CD4-positive, CD25-positive, alpha-beta regulatory T cell (primary cell): ENCODE measurements around the gene IMMP1L. TPM values are rescaled to one million over a fixed set of nuclear protein-coding genes. Genes with fewer than 3 reads are reported as not detected.

Experiments
- ATAC-seq, 2 donors: fragments of 150-1000 bp; cut with Tn5 transposase; one replicate each; pipeline ENCODE4 v1.10.0; 2021; ENCODE audit warnings: low read depth in 2 of 2, moderate number of reproducible peaks in 2 of 2, moderate library complexity in 1 of 2
- DNase-seq, 3 donors: peaks; one replicate each; pipeline versions ENCODE4 v3.0.0 to v3.0.0-alpha.2; 2012 to 2022; ENCODE audit warnings: mixed read lengths in 1 of 3
- H3K27ac ChIP-seq: one replicate; pipeline ENCODE4 v1.7.0; 2013; ENCODE audit warnings: mild to moderate bottlenecking, low read length; ENCODE audit not compliant: insufficient read depth, poor library complexity, severe bottlenecking
- H3K27me3 ChIP-seq: one replicate; pipeline ENCODE4 v1.7.0; 2013; ENCODE audit warnings: low read length; ENCODE audit not compliant: control insufficient read depth, insufficient read depth
- H3K36me3 ChIP-seq: one replicate; pipeline ENCODE4 v1.7.0; 2013; ENCODE audit warnings: mild to moderate bottlenecking, low read length, moderate library complexity; ENCODE audit not compliant: control insufficient read depth, insufficient read depth
- H3K4me1 ChIP-seq: 2 replicates; pipeline ENCODE4 v1.7.0; 2013; ENCODE audit warnings: mild to moderate bottlenecking, low read length; ENCODE audit not compliant: insufficient read depth, control insufficient read depth, poor library complexity, severe bottlenecking
- H3K4me3 ChIP-seq: one replicate; pipeline ENCODE4 v1.7.0; 2013; ENCODE audit warnings: low read depth, mild to moderate bottlenecking, low read length, moderate library complexity
- H3K9me3 ChIP-seq, 2 experiments: 1 replicate in 1 of 2; 2 replicates in 1 of 2; pipeline ENCODE4 v1.7.0; 2013; ENCODE audit warnings: low read length in 2 of 2, mild to moderate bottlenecking in 1 of 2, moderate library complexity in 1 of 2; ENCODE audit not compliant: control insufficient read depth in 2 of 2
- H3K27ac Mint-ChIP-seq, 3 donors: one replicate each; pipeline ENCODE4 v1.8.0; 2020 to 2022; ENCODE audit warnings: mild to moderate bottlenecking in 3 of 3, mixed read lengths in 3 of 3, moderate library complexity in 2 of 3
- H3K27me3 Mint-ChIP-seq: one replicate; pipeline ENCODE4 v1.8.0; 2022; ENCODE audit warnings: mild to moderate bottlenecking, mixed read lengths
- H3K36me3 Mint-ChIP-seq: one replicate; pipeline ENCODE4 v1.8.0; 2020; ENCODE audit warnings: mixed read lengths
- H3K4me1 Mint-ChIP-seq, 4 donors: one replicate each; pipeline ENCODE4 v1.8.0; 2020 to 2022; ENCODE audit warnings: mixed read lengths in 4 of 4, mild to moderate bottlenecking in 1 of 4
- H3K4me3 Mint-ChIP-seq, 4 donors: one replicate each; pipeline ENCODE4 v1.8.0; 2020 to 2022; ENCODE audit warnings: mild to moderate bottlenecking in 4 of 4, mixed read lengths in 4 of 4, moderate library complexity in 3 of 4
- H3K9me3 Mint-ChIP-seq, 7 donors: one replicate each; pipeline ENCODE4 v1.8.0; 2020 to 2022; ENCODE audit warnings: mixed read lengths in 7 of 7, mild to moderate bottlenecking in 3 of 7, moderate library complexity in 2 of 7
- polyA plus RNA-seq, 4 donors: library from polyadenylated mRNA; unstranded; fragments of 300-500 nt; fragmentation: Illumina TruSeq; gene quantifications; one replicate each; pipeline ENCODE4 v1.2.3, GENCODE V29; 2021
- total RNA-seq: library from RNA; stranded (reverse); gene quantifications from one replicate; pipeline ENCODE4 v1.2.3, GENCODE V29; 2022

The IMMP1L gene
- total and polyA plus RNA-seq, 5 donors from 2014 or later: 9.8 to 58.1 (median 44.6) TPM

GRCh38 chr11:31464436-31464835 lies 45.0 kb downstream of the IMMP1L start:
- Histone ChIP-seq H3K36me3 (no peaks in the 10 kb centered on the region), H3K4me1 (no peaks in the 10 kb centered on the region), H3K27me3 (no peaks in the 10 kb centered on the region), H3K27ac (no peak overlapping the region), H3K4me3 (no peak overlapping the region), H3K9me3 (peaks cover 0 to 4% of the 10 kb centered on the region in 2 experiments)
- Mint-ChIP-seq H3K4me3 (no peak overlapping the region), H3K9me3 (peaks cover 0 to 13% (median 4%) of the 10 kb centered on the region in 7 donors), H3K27me3 (no peaks in the 10 kb centered on the region), H3K27ac (no peak overlapping the region), H3K4me1 (peaks cover 0 to 16% (median 9%) of the 10 kb centered on the region in 4 donors), H3K36me3 (peaks cover 32% of the 10 kb centered on the region)
- ATAC-seq (no peak), DNase-seq (no peak)

GRCh38 chr11:31455177-31455576 lies 54.2 kb downstream of the IMMP1L start:
- no peak overlapping the region for H3K27ac ChIP-seq
- DNase-seq (no peak), ATAC-seq (no peak)
- H3K4me1 Mint-ChIP-seq: peaks cover 6 to 16% (median 10%) of the 10 kb centered on the region in 4 donors
- no peaks in the 10 kb centered on the region for H3K27me3 Mint-ChIP-seq
- H3K9me3 Mint-ChIP-seq: peaks cover 0 to 1% (median 0%) of the 10 kb centered on the region in 7 donors
- no peaks in the 10 kb centered on the region for H3K36me3 ChIP-seq
- H3K4me1 ChIP-seq: no peaks in the 10 kb centered on the region
- no peak overlapping the region for H3K27ac Mint-ChIP-seq
- no peaks in the 10 kb centered on the region for H3K27me3 ChIP-seq
- no peak overlapping the region for H3K4me3 Mint-ChIP-seq
- no peak overlapping the region for H3K4me3 ChIP-seq
- H3K9me3 ChIP-seq: no peaks in the 10 kb centered on the region
- peaks cover 46% of the 10 kb centered on the region for H3K36me3 Mint-ChIP-seq

GRCh38 chr11:31450841-31451240 lies 58.6 kb downstream of the IMMP1L start:
- Mint-ChIP-seq H3K9me3 (peaks cover 0 to 1% (median 0%) of the 10 kb centered on the region in 7 donors), H3K4me1 (peaks cover 8 to 30% (median 12%) of the 10 kb centered on the region in 4 donors), H3K36me3 (peaks cover 47% of the 10 kb centered on the region), H3K4me3 (no peak overlapping the region), H3K27ac (no peak overlapping the region), H3K27me3 (no peaks in the 10 kb centered on the region)
- H3K27me3 ChIP-seq: no peaks in the 10 kb centered on the region
- H3K4me1 ChIP-seq: no peaks in the 10 kb centered on the region
- H3K9me3 ChIP-seq: no peaks in the 10 kb centered on the region
- no peak overlapping the region for H3K4me3 ChIP-seq
- ATAC-seq (no peak), DNase-seq (no peak)
- peaks cover 3% of the 10 kb centered on the region for H3K36me3 ChIP-seq
- H3K27ac ChIP-seq: no peak overlapping the region

- Histone ChIP-seq H3K36me3 (peaks cover 3% of the 10 kb centered on the region), H3K27ac (no peak overlapping the region), H3K9me3 (no peaks in the 10 kb centered on the region), H3K4me3 (no peak overlapping the region), H3K27me3 (no peaks in the 10 kb centered on the region), H3K4me1 (no peaks in the 10 kb centered on the region)
- peaks cover 0 to 1% (median 0%) of the 10 kb centered on the region in 7 donors for H3K9me3 Mint-ChIP-seq
- ATAC-seq (no peak), DNase-seq (no peak)
- H3K4me1 Mint-ChIP-seq: peaks cover 6 to 31% (median 12%) of the 10 kb centered on the region in 4 donors
- no peak overlapping the region for H3K27ac Mint-ChIP-seq
- peaks cover 34% of the 10 kb centered on the region for H3K36me3 Mint-ChIP-seq
- H3K27me3 Mint-ChIP-seq: no peaks in the 10 kb centered on the region
- no peak overlapping the region for H3K4me3 Mint-ChIP-seq
These were observed 60.4 kb downstream of the IMMP1L start for GRCh38 chr11:31449040-31449439.

GRCh38 chr11:31445621-31446020 lies 63.8 kb downstream of the IMMP1L start:
- DNase-seq (no peak), ATAC-seq (no peak)
- no peak overlapping the region for H3K4me3 ChIP-seq
- H3K27me3 Mint-ChIP-seq: no peaks in the 10 kb centered on the region
- peaks cover 15% of the 10 kb centered on the region for H3K36me3 Mint-ChIP-seq
- peaks cover 3 to 19% (median 8%) of the 10 kb centered on the region in 4 donors for H3K4me1 Mint-ChIP-seq
- H3K9me3 Mint-ChIP-seq: no peaks in the 10 kb centered on the region
- H3K36me3 ChIP-seq: peaks cover 3% of the 10 kb centered on the region
- H3K27me3 ChIP-seq: no peaks in the 10 kb centered on the region
- H3K27ac ChIP-seq: no peak overlapping the region
- H3K4me1 ChIP-seq: no peaks in the 10 kb centered on the region
- H3K4me3 Mint-ChIP-seq: no peak overlapping the region
- no peak overlapping the region for H3K27ac Mint-ChIP-seq
- H3K9me3 ChIP-seq: no peaks in the 10 kb centered on the region

- Mint-ChIP-seq H3K36me3 (peaks cover 9% of the 10 kb centered on the region), H3K27me3 (no peaks in the 10 kb centered on the region), H3K4me1 (peaks cover 0 to 15% (median 5%) of the 10 kb centered on the region in 4 donors), H3K4me3 (no peak overlapping the region), H3K9me3 (peaks cover 0 to 3% (median 0%) of the 10 kb centered on the region in 7 donors), H3K27ac (no peak overlapping the region)
- no peak for ATAC-seq
- DNase-seq: no peak
- no peaks in the 10 kb centered on the region for H3K27me3 ChIP-seq
- no peak overlapping the region for H3K4me3 ChIP-seq
- H3K4me1 ChIP-seq: no peaks in the 10 kb centered on the region
- H3K9me3 ChIP-seq: no peaks in the 10 kb centered on the region
- H3K36me3 ChIP-seq: peaks cover 2% of the 10 kb centered on the region
- H3K27ac ChIP-seq: no peak overlapping the region
These were observed 65.6 kb downstream of the IMMP1L start for GRCh38 chr11:31443802-31444201.

GRCh38 chr11:31442086-31442485 lies 67.3 kb downstream of the IMMP1L start:
- no peak overlapping the region for H3K27ac Mint-ChIP-seq
- peaks cover 0 to 4% (median 0%) of the 10 kb centered on the region in 7 donors for H3K9me3 Mint-ChIP-seq
- Histone ChIP-seq H3K27ac (no peak overlapping the region), H3K27me3 (no peaks in the 10 kb centered on the region), H3K4me1 (no peaks in the 10 kb centered on the region), H3K4me3 (no peak overlapping the region), H3K36me3 (no peaks in the 10 kb centered on the region), H3K9me3 (peaks cover 0 to 2% of the 10 kb centered on the region in 2 experiments)
- ATAC-seq (no peak), DNase-seq (no peak)
- no peaks in the 10 kb centered on the region for H3K27me3 Mint-ChIP-seq
- peaks cover 2% of the 10 kb centered on the region for H3K36me3 Mint-ChIP-seq
- peaks cover 0 to 20% (median 11%) of the 10 kb centered on the region in 4 donors for H3K4me1 Mint-ChIP-seq
- H3K4me3 Mint-ChIP-seq: no peak overlapping the region

- Mint-ChIP-seq H3K36me3 (no peaks in the 10 kb centered on the region), H3K4me3 (no peak overlapping the region), H3K4me1 (peaks cover 0 to 18% (median 10%) of the 10 kb centered on the region in 4 donors), H3K27me3 (no peaks in the 10 kb centered on the region), H3K27ac (no peak overlapping the region), H3K9me3 (peaks cover 0 to 4% (median 0%) of the 10 kb centered on the region in 7 donors)
- no peaks in the 10 kb centered on the region for H3K36me3 ChIP-seq
- H3K4me1 ChIP-seq: no peaks in the 10 kb centered on the region
- no peak overlapping the region for H3K4me3 ChIP-seq
- ATAC-seq (no peak), DNase-seq (no peak)
- H3K27ac ChIP-seq: no peak overlapping the region
- peaks cover 0 to 2% of the 10 kb centered on the region in 2 experiments for H3K9me3 ChIP-seq
- H3K27me3 ChIP-seq: no peaks in the 10 kb centered on the region
These were observed 68.1 kb downstream of the IMMP1L start for GRCh38 chr11:31441296-31441695.
